Gastroesophageal sphincter (tissue), 4 donors: ENCODE results near the gene P2RX7. TPM values are rescaled to one million over a fixed set of nuclear protein-coding genes. Genes with fewer than 3 reads are reported as not detected.

Experiments
- ATAC-seq: fragments of 150-250 bp; one replicate; pipeline ENCODE4 v1.9.1; 2016; ENCODE audit warnings: mild to moderate bottlenecking, moderate library complexity
- H3K27ac ChIP-seq, 4 donors: fragments of 200-600 bp; sonication (generic) in 3 of 4; 1 replicate in 3 of 4; 2 replicates in 1 of 4; pipeline ENCODE4 v1.5.1; 2016 to 2019
- H3K27me3 ChIP-seq: fragments of 200-600 bp; sonication (generic); one replicate; pipeline ENCODE4 v1.5.1; 2019
- H3K36me3 ChIP-seq, 2 donors: fragments of 200-600 bp; sonication (generic); one replicate each; pipeline ENCODE4 v1.5.1; 2019; ENCODE audit warnings: control low read depth in 1 of 2
- H3K4me1 ChIP-seq, 3 donors: fragments of 200-600 bp; sonication (generic); 1 replicate in 2 of 3; 2 replicates in 1 of 3; pipeline ENCODE4 v1.5.1; 2016 to 2019; ENCODE audit warnings: control low read depth in 2 of 3
- H3K4me3 ChIP-seq, 2 donors: fragments of 200-600 bp; sonication (generic); one replicate each; pipeline ENCODE4 v1.5.1; 2019; ENCODE audit warnings: mild to moderate bottlenecking in 1 of 2, moderate library complexity in 1 of 2
- H3K9me3 ChIP-seq, 3 donors: fragments of 200-600 bp; sonication (generic); one replicate each; pipeline ENCODE4 v1.5.1; 2017 to 2019; ENCODE audit warnings: control low read depth in 2 of 3
- CTCF ChIP-seq, 4 experiments: fragments of 200-600 bp in 2 of 4; fragments of 450-650 bp in 2 of 4; sonication (generic) in 1 of 4; IDR thresholded peaks; one replicate each; pipeline ENCODE4 v1.5.1; 2017 to 2019; ENCODE audit warnings: antibody characterized with exemption in 4 of 4, mild to moderate bottlenecking in 2 of 4, moderate library complexity in 2 of 4
- EP300 ChIP-seq: sonication (generic); formaldehyde crosslinking; IDR thresholded peaks from one replicate; pipeline ENCODE4 v1.6.1; 2017; ENCODE audit warnings: antibody characterized with exemption, mild to moderate bottlenecking
- POLR2A ChIP-seq, 2 donors: fragments of 450-650 bp; IDR thresholded peaks; one replicate each; pipeline ENCODE4 v1.6.1; 2017; ENCODE audit warnings: antibody characterized with exemption in 2 of 2, mild to moderate bottlenecking in 2 of 2, moderate library complexity in 1 of 2
- POLR2AphosphoS5 ChIP-seq: sonication (generic); formaldehyde crosslinking; IDR thresholded peaks from one replicate; pipeline ENCODE4 v1.6.1; 2017; ENCODE audit warnings: antibody characterized with exemption
- WGBS, 2 donors: methylation state at CpG; one replicate each; pipeline ENCODE4 v1.1.5; 2018; ENCODE audit warnings: low coverage in 1 of 2; 5-methylcytosine and 5-hydroxymethylcytosine counted together
- total RNA-seq, 4 donors: library from RNA; depleted of rRNA; stranded (reverse); fragments of >200 nt; gene quantifications; one replicate each; pipeline ENCODE4 v1.1.0, GENCODE V29; 2016

The P2RX7 gene
- total RNA-seq, 4 donors from 2014 or later = 2.0 to 3.3 (median 3.0) TPM

- WGBS, 2 donors = 66 to 78% methylated on average over 2 of the region's 2 CpGs
- Histone ChIP-seq H3K27ac (no peak overlapping the region), H3K27me3 (no peaks in the 10 kb centered on the region), H3K36me3 (peaks cover 0 to 22% of the 10 kb centered on the region in 2 donors), H3K4me3 (no peak overlapping the region), H3K9me3 (peaks cover 0 to 4% (median 0%) of the 10 kb centered on the region in 3 donors), H3K4me1 (peaks cover 0 to 3% (median 0%) of the 10 kb centered on the region in 3 donors)
- no peak for ATAC-seq
- TF ChIP-seq CTCF (IDR thresholded peaks at IDR 0.05) = no peak
- TF ChIP-seq POLR2AphosphoS5 = no peak
- no peak for TF ChIP-seq EP300
- no peak for TF ChIP-seq POLR2A (IDR thresholded peaks at IDR 0.05)
Measured at GRCh38 chr12:121186826-121187225, 54.1 kb downstream of the P2RX7 start.

- 74 to 85% methylated on average over 7 of the region's 7 CpGs for WGBS, 2 donors
- Histone ChIP-seq H3K4me1 (peaks cover 0 to 3% (median 0%) of the 10 kb centered on the region in 3 donors), H3K27ac (no peak overlapping the region), H3K27me3 (no peaks in the 10 kb centered on the region), H3K9me3 (peaks cover 0 to 4% (median 0%) of the 10 kb centered on the region in 3 donors), H3K36me3 (peaks cover 0 to 22% of the 10 kb centered on the region in 2 donors), H3K4me3 (no peak overlapping the region)
- ATAC-seq = no peak
- no peak for TF ChIP-seq EP300
- no peak for TF ChIP-seq CTCF (IDR thresholded peaks at IDR 0.05)
- TF ChIP-seq POLR2AphosphoS5 = no peak
Measured at GRCh38 chr12:121187501-121187900, 54.8 kb downstream of the P2RX7 start.

GRCh38 chr12:121188227-121188626 is 55.6 kb downstream of the P2RX7 start:
- Histone ChIP-seq H3K4me3 (no peak overlapping the region), H3K9me3 (peaks cover 0 to 4% (median 0%) of the 10 kb centered on the region in 3 donors), H3K36me3 (peaks cover 0 to 22% of the 10 kb centered on the region in 2 donors), H3K27me3 (no peaks in the 10 kb centered on the region), H3K4me1 (peaks cover 0 to 3% (median 0%) of the 10 kb centered on the region in 3 donors), H3K27ac (no peak overlapping the region)
- no peak for ATAC-seq
- TF ChIP-seq POLR2AphosphoS5 (no peak), EP300 (no peak), POLR2A (IDR thresholded peaks at IDR 0.05) (no peak), CTCF (IDR thresholded peaks at IDR 0.05) (no peak)
- 83 to 96% methylated on average over 2 of the region's 2 CpGs for WGBS, 2 donors

- H3K4me1 ChIP-seq = peaks cover 0 to 3% (median 0%) of the 10 kb centered on the region in 3 donors
- H3K27ac ChIP-seq = no peak overlapping the region
- H3K36me3 ChIP-seq = peaks cover 0 to 22% of the 10 kb centered on the region in 2 donors
- no peak for TF ChIP-seq POLR2AphosphoS5
- TF ChIP-seq EP300 = no peak
- no peak for TF ChIP-seq POLR2A (IDR thresholded peaks at IDR 0.05)
- no peak for TF ChIP-seq CTCF (IDR thresholded peaks at IDR 0.05)
- WGBS, 2 donors = 78 to 90% methylated on average over 2 to 8 of the region's 9 CpGs
- H3K27me3 ChIP-seq = no peaks in the 10 kb centered on the region
- no peak overlapping the region for H3K4me3 ChIP-seq
- H3K9me3 ChIP-seq = peaks cover 0 to 4% (median 0%) of the 10 kb centered on the region in 3 donors
- no peak for ATAC-seq
Measured at GRCh38 chr12:121189131-121189530, 56.5 kb downstream of the P2RX7 start.

GRCh38 chr12:121189619-121190155 is 57.0 kb downstream of the P2RX7 start:
- WGBS, 2 donors = 75 to 92% methylated on average over 2 to 7 of the region's 9 CpGs
- TF ChIP-seq POLR2AphosphoS5 (no peak), CTCF (IDR thresholded peaks at IDR 0.05) (no peak), EP300 (no peak), POLR2A (IDR thresholded peaks at IDR 0.05) (no peak)
- Histone ChIP-seq H3K27ac (no peak overlapping the region), H3K27me3 (no peaks in the 10 kb centered on the region), H3K4me3 (no peak overlapping the region), H3K4me1 (peaks cover 0 to 3% (median 0%) of the 10 kb centered on the region in 3 donors), H3K36me3 (peaks cover 0 to 16% of the 10 kb centered on the region in 2 donors), H3K9me3 (peaks cover 0 to 4% (median 0%) of the 10 kb centered on the region in 3 donors)
- ATAC-seq = no peak
